ACHN (cell line): ENCODE measurements around the gene LRP2BP.
A peak's percentile ranks its signal among the peaks of the same experiment; 100 is the strongest.
"Not testable (repeated sequence)": the region's sequence is repeated elsewhere in the genome, so short reads cannot be mapped to it uniquely, and the experiment has no call there.

Experiments used
- DNase-seq: peaks from one replicate; pipeline ENCODE4 v3.0.0-alpha.2; 2015
- in situ Hi-C: cut with HindIII; loops from 2 replicates; pipeline ENCODE4 v1.10.0; 2017; ENCODE audit warnings: low sequenced_read_pairs, low pct_ligation_motif_present, low pct_unique_long_range_greater_than_20kb

The LRP2BP gene

GRCh38 chr4:185341377-185341776 lies 54.3 kb downstream of the LRP2BP start:
- DNase-seq: no peak
- in situ Hi-C loops: no loop called here

- in situ Hi-C loops: no loop called here
- no peak for DNase-seq
Observed at GRCh38 chr4:185339941-185340340, 55.8 kb downstream of the LRP2BP start.

- peak; percentile 3 for DNase-seq
- in situ Hi-C loops: no loop called here
Observed at GRCh38 chr4:185335579-185335978, 60.1 kb downstream of the LRP2BP start.

GRCh38 chr4:185334326-185334725 lies 61.4 kb downstream of the LRP2BP start:
- no peak for DNase-seq
- in situ Hi-C loops: no loop called here

GRCh38 chr4:185332575-185333464 lies 62.9 kb downstream of the LRP2BP start:
- in situ Hi-C loops: no loop called here
- DNase-seq: no peak

- DNase-seq, in situ Hi-C loops: not testable (repeated sequence)
Observed at GRCh38 chr4:185329879-185330510, 65.7 kb downstream of the LRP2BP start.

- in situ Hi-C loops: no loop called here
- DNase-seq: no peak
Observed at GRCh38 chr4:185328586-185328985, 67.1 kb downstream of the LRP2BP start.

- in situ Hi-C loops, DNase-seq: not testable (repeated sequence)
Observed at GRCh38 chr4:185325721-185326120, 70.0 kb downstream of the LRP2BP start.

GRCh38 chr4:185324361-185324760 lies 71.4 kb downstream of the LRP2BP start:
- DNase-seq, in situ Hi-C loops: not testable (repeated sequence)

GRCh38 chr4:185323606-185324005 lies 72.1 kb downstream of the LRP2BP start:
- no peak for DNase-seq
- in situ Hi-C loops: no loop called here

- in situ Hi-C loops: no loop called here
- no peak for DNase-seq
Observed at GRCh38 chr4:185322803-185323202, 72.9 kb downstream of the LRP2BP start.

- DNase-seq: no peak
- in situ Hi-C loops: no loop called here
Observed at GRCh38 chr4:185318679-185319078, 77.0 kb downstream of the LRP2BP start.

GRCh38 chr4:185317880-185318279 lies 77.8 kb downstream of the LRP2BP start:
- DNase-seq: no peak

GRCh38 chr4:185317462-185317861 lies 78.3 kb downstream of the LRP2BP start:
- in situ Hi-C loops, DNase-seq: not testable (repeated sequence)

More at GRCh38 chr4:185317880-185318279, 77.8 kb downstream of the LRP2BP start:
- in situ Hi-C loops: no loop called here
